GM18498 (cell line): Measurements from ENCODE around the gene SINHCAF.

Experiments used
- ATAC-seq: cut with Tn5 transposase; IDR thresholded peaks from one replicate; pipeline ENCODE4 v1.9.1; 2021; ENCODE audit warnings: mild to moderate bottlenecking, moderate library complexity; ENCODE audit not compliant: unreplicated experiment

Gene SINHCAF

DNA sequence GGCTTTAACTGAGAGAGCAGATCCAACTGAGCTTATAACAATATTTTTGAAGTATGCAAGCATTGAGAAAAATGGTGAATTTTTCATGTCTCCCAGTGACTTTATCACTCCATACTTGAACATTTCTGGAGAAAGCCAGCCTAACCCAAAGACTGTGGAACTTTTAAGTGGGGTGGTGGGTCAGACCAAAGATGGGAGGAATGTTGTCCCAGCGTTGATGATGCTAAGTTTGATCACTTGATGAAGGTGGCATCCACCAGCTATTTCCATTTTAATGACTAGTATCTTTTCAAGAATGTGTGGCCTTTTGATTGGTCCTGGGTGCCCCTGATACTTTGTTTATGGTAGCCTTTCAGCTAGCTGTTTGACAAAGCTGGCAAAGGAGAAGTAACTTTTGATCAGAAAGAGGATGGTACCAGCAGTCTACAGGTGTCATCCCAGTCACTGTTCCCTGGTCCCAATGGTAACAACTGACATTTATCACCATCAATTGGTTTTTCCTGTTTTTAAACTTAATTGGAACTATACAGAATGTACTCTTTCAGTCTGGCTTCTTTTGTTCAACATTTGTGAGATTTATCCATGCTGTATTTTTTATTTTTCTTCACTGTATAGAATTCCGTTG, 14.2 kb downstream of the SINHCAF start:
- no peak for ATAC-seq

DNA sequence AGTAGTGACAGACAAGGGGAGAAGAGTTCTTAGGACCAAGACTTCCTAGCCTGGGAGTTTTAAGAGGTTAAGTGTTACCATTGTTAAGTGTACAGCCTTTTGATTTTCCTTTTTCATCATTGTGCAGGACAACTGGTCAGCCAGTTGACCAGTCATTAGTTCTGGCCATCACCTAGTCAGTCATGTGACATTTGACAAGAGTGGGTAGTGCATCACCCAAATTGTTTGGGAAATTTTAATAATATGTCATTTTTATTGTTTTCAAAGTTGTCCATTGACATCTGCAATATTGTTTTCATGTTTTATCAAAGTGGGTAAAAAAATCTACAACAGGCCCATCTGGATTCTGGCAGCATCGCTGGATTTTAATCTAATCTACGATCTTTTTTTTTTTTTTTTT, 15.5 kb downstream of the SINHCAF start:
- ATAC-seq = no peak

DNA sequence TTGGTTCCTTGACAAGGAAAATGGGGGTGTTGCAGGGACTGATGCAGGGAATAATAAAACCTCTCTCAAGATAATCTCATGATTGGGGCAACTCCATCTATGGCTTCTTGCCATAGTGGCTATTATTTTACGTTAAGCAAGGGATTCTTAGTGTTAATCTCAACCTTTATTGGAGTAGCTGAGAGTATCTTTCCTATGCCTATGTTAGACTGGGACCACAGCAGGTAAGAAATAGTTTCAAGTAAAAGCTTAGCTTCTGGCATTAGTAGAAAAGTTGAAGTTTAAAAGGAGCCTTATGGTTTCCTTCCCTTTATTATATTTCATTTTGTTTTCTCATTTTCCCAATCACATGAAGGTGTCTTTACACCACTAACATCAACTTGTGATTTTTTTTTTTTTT, 16.7 kb downstream of the SINHCAF start:
- no peak for ATAC-seq

DNA sequence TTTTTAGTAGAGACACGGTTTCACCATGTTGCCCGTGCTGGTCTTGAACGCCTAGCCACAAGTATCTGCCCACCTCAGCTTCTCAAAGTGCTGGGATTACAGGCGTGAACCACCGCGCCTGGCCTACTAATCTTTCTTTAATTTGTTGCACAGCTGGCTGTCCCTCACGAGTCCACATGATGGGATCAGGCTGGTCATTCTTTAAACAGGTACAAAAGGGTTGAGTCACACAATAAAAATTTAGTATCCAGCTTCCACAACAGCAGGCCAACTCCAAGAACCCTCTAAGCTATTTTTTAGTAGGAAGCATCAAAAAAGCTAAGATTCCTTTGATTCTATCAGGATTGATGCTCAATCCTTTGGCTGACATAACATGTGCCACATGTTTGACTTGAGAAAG, 17.8 kb downstream of the SINHCAF start:
- no peak for ATAC-seq

DNA sequence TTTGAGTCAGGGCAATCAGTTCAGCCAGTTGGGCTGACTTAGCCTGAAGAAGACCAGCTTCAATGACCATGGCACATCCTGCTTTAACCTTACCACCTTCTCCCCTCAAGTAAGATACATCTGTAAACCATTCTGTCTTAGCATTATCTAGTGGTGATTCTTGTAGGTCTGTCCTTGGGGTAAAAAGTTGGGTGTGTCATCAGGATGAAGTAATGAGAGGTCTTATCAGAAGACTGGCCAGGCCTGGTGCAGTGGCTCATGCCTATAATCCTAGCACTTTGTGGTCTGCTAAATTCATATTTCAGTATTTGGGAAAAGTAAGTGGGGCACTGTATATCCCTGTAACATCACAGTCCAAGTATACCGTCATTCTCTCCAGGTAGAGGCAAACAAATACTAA, 19.1 kb downstream of the SINHCAF start:
- ATAC-seq = no peak

DNA sequence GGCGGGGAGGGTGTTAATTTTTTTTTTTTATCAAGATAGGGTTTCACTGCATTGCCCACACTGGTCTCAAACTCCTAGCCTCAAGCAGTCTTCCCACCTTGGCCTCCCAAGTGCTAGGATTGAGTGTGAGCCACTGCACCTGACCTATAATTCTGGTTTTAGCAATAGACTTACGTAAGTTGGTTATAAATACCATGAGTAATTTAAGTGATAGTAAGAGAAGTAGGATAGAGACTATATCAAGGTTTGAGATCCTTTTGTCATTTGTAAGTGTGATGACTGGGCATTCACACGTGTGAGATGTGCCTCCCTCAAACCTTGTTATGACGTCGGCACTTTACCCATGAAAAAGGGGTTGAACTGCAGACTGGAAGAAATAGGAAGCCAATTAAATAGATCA, 22.5 kb downstream of the SINHCAF start:
- no peak for ATAC-seq

DNA sequence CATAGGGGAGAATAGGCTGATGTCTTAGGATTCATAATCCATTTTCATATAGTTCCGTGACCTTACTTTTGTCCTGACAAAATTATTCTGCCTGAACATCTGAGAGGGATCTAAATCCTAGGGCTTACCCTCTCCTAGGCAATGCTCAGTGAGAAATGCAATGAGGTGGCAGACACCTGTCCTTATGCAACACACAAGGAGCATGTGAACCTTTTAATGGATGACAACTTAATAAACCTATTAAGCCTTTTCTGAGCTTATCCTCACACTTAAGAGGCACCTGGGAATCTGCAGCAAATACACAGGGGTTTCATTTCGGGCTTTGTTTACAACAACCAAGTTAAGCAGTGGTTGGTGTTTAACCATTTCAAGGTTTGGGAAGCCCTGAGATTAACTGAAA, 24.6 kb downstream of the SINHCAF start:
- no peak for ATAC-seq

DNA sequence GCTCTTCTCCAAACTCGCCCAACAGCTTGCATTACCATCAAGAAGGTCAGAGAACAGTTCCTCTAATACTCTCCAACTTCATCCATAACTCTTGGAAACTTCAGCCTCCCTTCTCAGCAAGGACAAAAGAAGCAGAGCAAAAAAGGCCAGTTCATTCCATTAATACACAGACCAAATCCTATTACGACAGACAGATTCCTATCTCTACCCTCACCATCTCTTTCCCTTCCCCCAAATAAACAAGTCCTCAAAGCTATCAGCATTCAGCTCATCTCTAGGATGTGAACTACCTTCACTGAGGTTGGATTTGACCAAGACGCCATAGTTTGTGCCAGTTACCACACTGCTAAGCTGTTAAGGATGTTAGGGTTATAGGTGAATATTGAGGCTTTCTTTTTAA, 25.2 kb downstream of the SINHCAF start:
- no peak for ATAC-seq

DNA sequence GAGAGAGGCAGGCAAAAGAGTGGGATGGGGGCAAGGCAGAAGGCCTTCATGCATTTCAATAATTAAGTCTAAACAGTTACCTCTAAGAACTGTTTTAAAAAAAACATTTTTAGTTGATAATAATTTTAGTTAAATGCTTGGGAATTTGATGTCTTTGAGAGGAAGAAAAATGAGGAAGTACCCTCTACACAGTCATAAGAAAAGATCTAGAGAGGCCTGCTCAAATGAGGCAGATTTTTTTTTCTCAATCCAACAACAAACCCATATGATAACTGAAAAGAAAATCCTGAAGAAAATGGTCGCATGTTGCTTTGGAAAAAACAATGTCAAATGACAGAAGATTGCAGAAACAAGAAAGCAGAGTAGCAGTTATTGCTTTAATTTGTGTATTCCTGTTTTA, 25.6 kb downstream of the SINHCAF start:
- no peak for ATAC-seq

DNA sequence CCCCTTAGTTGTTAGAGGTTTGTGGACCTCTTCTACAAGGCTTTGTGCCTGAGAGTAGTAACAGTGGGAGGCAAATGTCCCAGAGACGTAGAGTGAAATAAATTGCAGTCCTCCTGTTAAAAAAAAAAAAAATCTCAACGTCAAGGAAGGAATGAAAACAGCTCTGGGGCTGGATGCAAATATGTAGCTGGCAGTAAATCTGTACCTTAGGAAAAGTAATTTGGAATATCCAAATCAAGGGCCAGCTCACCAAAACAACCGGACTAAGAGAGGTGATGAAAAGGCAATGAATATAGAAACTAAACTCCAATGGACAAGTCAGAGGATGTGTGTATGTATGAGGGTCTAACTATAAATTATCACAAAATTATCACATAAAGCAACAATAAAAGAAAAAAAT, 27.0 kb downstream of the SINHCAF start:
- peak; percentile 20 for ATAC-seq

DNA sequence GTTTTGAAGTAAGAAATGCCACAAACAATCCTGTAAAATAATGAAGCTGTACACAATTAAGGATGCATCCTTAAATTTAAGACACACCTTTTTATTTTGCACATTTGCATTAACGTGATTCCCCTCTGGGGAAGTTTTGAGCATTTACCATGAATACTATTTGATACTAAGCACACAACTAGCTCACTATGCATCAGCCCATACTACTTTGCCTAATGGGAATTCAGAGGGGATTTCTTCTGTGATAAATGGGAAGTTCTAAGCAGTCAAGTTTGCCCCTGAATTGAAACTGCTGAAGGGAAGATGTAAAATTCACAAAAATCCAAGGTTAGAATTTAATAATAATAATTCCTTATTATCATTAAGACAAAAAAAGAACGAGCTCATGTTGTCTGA, 27.4 kb downstream of the SINHCAF start:
- peak; percentile 30 for ATAC-seq

DNA sequence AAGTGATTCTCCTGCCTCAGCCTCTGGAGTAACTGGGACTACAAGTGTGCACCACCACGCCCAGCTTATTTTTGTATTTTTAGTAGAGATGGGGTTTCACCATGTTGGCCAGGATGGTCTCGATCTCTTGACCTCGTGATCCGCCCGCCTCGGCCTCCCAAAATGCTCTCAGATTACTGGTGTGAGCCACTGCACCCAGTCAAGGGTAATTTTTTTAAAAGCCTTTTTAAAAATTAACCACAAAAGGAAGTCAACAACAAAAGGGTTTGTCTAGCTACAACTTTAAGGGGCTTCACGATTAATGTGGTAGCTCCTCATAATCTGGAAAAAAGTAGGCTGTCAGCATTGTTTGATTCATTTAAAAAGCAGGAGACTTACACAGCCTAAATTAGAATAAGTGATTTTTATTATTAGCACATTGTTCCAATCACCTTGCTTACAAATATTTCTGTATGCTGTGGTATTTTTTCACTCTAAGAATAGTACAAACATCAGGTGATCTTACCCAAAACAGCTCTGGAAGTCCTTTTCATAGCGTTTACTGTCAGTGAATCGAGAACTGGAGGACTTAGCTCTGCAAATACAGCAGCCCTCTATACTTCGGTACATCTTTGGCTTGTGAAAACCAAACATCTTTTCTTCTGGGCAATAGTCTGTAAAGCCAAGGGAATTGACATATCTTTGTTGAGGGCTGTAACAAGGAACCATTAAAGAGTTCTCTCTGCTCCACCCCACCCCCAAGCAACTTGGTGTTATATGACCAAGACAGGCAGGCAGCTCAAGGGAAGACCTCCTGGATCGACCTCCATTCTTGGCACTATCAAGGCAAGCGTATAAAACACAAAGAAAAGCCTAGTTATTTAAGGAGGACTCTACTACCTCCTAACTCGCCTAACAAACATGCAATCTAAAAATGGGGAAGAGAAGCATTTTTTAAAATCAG, 28.1 kb downstream of the SINHCAF start:
- ATAC-seq = peak; percentile 58

DNA sequence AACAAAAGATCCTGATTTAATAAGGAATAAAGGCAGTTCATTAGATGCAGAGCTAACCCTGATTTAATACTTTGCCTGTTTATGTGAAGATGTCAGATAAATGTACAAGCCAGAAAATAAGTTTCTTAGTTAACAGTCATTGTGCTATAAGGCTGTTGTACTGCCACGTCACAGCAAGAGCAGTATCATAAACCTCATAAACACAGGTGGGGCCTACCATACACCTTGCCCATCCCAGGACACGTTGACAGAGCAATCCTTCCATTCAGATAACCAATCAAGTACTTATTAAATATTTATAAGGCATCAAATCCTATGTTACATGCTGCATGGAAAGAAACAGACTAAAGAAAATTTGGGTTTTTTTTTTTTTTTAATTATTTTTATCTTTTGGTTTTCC, 36.5 kb downstream of the SINHCAF start:
- no peak for ATAC-seq

DNA sequence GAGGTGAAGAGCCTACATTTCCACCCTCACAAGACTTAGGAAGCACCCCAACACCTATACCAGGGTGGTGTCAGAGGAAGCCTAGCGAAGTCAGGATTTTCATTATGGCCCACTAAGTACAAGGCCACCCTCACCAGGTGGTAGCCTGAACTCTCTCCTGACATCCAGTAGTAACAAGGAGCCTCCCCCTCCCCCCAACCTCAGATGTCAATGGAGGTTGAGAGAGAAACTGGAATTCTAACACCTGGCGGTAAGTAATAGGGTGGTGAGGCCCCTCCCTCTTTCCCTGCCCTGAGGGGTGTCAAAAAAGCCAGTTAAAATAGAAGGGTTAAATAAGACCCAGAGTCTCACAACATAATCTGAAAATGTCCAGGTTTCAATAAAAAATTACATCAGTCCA, 37.6 kb downstream of the SINHCAF start:
- no peak for ATAC-seq

DNA sequence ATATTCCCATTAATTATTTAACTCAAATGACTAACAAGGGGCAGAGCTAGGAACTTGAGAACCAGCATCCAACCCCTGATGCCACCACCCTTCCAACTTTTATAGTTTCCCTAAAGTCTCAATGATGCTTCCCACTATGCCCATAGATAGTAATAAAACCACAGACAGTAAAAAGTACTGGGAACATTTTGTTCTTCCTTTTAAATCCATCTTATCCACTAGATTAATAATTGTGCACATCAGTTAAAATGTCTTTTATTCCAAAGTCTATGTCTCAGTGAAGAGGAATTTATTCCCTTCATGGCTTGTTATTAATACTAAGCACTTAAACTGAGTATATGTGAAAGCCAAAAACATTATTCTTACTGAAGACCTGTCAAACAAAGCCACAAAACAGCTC, 45.8 kb downstream of the SINHCAF start:
- ATAC-seq = no peak

DNA sequence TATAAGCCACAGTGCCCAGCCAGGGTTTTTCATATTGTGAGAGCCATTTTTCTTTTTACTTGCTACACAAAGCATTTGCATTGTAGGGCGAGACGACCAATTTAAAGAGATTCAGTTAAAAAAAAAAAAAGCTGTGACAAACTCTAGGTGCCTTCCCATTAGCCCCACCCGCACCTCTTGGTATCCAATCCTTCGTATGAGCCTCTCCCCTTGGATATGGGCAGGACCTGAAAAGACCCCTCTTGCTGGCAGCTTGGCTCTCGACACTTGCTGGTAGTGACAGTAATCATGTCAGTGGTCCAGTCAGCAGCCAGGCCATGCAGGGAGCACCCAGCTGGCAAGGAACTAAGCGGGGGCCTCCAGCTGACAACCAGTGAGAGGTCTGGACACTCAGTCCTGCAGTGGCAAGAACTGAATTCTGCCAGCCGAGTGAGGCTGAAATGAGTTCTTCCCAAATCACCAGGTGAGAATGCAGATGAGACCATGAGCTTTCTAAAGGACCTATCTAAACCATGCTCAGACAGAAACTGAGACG, 46.5 kb downstream of the SINHCAF start:
- ATAC-seq = no peak

DNA sequence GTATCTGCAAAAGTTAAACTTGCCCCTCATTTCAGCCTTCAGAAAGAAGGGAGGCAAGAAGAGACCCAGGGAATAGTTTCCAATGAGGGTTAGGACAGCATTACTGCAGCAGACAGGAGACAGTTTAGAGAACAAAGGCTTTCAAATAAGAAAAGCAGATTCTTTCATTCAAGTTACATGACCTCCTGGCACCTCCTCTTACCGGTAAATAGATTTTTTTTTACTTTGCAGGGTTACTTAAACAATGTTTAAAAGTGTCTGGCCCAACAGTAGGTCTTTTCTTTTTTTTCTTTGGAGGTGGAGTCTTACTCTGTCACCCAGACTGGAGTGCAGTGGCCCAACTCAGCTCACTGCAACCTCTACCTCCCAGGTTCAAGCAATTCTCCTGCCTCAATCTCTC, 47.1 kb downstream of the SINHCAF start:
- no peak for ATAC-seq

DNA sequence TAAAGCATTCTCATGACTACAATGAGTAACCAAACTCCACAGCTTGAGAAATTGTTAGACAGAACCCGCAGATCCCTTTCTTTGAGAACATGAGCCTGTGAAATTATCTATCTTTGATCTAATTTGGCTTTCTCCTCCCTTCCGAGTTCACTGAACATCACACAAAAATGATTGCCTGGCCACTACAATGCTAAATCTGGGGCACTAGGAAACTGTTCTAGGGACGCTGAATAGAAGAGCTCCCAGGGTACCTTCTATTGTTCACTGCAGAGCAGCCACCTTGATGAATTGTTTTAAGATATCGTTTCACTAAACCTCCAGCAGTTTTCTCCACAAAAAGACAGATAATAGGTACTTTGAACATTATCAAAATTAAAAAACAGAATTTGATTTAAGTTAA, 47.5 kb downstream of the SINHCAF start:
- no peak for ATAC-seq

DNA sequence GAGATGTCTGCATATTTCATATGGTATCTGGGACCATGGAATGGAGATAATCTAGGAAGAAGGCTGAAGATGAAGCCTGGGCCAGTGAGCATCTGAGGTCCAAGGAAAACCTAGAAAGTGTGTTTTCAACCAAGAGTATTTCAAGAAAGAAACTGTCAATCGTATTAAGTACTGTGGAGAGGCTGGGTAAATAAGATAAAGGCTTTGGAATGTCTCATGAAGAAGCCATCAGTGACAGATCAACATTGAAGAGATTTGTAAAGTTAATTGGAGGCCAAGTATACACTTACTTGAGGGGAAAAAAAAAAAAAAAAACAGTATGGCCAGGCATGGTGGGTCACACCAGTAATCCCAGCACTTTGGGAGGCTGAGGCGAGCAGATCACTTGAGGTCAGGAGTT, 48.9 kb downstream of the SINHCAF start:
- no peak for ATAC-seq

DNA sequence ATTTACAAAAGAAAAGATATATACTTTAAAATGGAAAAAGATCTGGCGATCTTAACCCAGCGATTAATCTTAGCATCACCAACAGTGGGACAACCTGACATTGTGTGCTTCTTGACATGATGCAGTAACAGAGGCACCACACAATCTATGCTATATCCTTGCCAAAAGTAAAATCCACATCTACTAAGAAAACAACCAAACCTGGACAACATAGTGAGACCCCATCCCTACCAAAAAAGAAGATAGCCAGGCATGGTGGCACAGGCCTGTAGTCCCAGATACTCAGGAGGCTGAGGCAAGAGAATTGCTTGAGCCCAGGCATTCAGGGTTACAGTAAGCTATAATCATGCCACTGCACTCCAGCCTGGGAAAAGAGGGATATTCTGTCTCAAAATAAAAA, 50.5 kb downstream of the SINHCAF start:
- no peak for ATAC-seq

DNA sequence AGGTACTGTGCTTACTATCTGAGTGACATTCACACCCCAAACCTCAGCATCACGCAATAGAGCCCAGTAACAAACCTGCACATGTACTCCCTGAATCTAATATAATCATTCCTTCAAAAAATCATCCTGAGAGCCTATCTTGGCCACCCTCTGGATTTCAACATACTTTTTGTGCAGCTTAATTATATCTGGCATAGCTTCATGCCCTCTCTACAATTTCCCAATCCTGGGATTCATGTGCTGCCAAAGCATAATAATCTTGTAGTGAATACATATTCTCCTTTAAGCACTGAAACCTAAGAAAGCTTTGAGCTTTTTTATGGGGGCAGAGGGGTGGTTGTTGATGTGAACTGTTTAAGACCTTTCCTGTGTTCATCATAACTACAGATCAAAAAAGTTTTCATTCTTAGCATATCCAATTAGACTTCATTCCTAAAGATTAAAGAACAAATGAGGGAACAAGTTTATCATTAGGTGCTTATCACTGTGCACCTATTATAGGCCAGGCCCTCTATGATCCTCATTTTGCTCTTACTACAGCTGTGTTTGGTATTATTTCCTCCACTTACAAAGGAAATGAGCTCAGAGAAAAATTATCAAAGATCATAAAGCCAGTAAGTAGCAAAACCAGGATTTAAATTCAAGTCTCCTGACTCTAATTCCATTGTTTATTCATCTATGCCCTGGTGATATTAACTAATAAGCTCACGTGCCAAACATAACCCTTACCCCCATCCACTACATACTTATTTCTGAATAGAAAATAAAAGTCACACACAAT, 51.2 kb downstream of the SINHCAF start:
- ATAC-seq = no peak
